ENCODE data around the gene THAP7.
"Not testable (repeated sequence)": the region's sequence is repeated elsewhere in the genome, so short reads cannot be mapped to it uniquely, and the experiment has no call there.

Gene THAP7

DNA sequence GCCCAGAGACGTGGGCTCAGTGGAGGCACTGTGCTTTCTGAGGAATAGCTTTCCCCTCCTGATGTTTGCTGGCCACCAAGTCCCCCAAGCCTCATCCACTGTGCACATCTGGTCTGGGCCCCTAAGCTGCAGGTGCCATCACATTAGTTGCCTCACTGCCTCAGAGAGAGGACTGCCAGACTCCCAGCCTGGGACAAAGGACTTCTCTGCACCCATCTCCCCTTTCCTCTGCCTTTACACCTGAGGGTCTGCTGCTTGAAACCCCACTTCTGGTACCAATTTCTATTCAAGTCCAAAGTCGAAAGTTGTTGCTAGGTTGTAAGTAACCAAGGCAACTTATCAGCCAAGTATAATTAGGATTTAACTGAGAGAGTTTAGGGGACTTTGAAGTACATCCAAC lies 23.5 kb downstream of the THAP7 start:
- DNase-seq (ENCODE audit: low spot score), result no peak

DNA sequence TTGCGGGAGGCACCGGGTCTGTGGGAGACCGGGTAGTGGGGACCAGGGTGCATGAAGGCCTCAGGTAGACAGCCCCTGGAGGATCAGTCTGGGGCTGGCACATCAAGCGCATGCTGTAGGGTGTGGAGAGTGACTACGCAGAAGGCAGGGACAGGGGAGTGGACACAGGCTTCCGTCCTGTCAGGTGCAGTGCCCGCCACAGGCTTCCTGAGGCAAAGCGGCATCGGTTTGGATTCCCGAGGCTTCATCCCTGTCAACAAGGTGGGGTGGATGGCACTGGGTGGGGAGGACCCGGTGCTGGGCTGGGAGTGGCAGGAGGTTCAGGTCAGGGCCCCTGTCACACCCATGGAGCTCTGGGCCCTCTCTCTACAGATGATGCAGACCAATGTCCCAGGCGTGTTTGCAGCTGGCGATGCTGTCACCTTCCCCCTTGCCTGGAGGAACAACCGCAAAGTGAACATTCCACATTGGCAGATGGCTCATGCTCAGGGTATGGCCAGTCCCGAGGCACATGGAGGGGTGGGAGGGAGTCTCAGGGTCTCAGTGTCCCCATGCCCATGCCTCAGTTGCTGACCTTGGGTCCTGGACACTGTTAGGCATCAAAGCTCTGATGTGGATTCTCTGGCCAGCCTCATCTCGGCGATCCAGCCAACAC lies 24.3 kb downstream of the THAP7 start:
- DNase-seq (ENCODE audit: low spot score), result no peak

DNA sequence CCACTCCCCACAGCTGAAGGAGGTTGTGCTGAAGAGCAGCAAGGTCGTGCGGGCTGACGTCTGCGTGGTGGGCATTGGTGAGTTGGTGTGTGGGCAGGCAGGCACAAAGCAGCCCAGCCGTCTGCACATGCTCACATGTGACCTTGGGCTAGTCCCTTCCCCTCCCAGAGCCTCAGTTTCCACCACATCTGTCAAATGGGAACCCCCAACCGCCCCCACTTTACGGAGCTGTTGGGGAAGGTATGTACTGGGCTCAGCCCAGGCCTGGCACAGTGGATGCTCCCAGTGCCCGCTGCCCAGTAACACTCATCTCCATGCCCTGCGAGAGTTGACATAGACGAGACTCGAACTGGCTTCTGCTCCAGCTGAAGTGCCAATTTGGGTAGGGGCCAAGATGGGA lies 24.9 kb downstream of the THAP7 start:
- DNase-seq (ENCODE audit: low spot score), result no peak

DNA sequence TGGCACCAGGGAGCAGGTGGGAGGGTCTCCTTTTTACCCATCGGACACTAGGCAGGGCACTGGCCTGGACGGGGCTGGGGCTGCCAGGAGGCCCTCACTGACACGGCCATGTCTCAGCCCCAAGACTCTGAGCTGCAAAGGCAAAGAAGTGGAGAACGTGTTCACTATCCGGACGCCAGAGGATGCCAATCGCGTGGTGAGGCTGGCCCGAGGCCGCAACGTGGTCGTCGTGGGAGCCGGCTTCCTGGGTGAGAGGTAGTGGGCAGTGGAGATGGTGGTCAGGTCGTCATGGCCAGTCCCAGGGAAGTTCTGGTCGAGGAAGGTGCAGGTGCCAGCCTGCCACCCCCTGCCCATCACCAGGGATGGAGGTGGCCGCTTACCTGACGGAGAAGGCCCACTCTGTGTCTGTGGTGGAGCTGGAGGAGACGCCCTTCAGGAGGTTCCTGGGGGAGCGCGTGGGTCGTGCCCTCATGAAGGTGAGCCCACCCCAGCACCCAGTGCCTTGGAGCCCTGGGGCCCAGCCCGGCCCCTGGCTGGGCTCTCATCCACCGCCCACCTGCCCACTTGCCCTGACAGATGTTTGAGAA lies 25.5 kb downstream of the THAP7 start:
- no peak for DNase-seq (ENCODE audit: low spot score)

DNA sequence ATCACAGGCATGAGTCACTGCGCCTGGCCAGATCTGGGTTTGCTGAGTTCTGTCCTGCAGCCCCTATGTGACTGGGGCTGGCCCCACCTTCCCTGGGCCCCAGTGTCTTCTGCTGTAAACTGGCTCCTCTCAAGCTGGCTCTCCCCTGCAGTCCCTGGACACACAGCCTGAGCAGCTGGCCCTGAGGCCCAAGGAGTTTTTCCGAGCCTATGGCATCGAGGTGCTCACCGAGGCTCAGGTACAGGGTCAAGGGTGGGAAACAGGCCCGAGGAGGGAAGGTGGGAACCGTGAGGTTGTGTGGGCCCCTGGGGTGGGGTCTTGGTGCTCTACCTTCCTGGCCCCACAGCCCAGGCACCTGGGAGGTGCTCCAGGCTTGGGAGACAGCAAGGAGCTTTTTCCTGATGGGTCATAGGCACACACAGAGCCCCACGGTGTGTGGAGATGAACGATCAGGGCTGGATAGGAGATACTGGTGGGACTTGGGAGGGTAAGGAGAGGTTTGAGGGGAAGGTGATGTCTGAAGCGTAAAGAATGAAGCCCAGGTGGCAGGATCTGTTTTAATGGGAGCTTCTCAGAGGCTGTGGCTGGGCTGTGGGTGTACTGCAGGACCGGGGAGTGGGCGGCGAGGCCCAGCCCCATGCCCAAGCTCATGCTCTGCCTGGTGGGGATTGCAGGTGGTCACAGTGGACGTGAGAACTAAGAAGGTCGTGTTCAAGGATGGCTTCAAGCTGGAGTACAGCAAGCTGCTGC lies 26.2 kb downstream of the THAP7 start:
- no peak for DNase-seq (ENCODE audit: low spot score)

DNA sequence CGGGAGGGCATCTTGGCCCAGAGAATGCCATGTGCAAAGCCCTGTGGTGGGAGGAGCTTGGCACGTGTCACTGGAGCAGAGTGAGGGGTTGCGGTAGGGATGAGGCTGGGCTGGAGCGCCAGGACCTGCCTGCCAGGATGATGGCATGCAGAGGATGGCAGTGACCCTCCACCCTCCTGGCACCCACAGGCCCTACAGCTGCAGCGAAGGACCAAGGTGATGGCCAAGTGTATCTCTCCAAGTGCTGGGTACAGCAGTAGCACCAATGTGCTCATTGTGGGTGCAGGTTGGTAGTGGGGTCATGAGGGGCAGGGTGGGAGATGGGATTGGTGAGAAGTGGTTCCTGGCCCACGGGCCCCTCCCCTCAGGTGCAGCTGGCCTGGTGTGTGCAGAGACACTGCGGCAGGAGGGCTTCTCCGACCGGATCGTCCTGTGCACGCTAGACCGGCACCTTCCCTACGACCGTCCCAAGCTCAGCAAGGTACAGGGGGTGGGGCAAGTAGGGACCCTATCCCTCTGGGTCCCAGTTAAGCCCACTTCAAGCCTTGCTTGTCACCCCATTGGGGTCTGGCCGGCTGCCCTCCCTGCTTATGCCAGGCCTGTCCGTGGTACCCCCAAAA lies 27.5 kb downstream of the THAP7 start:
- DNase-seq (ENCODE audit: low spot score), result no peak

DNA sequence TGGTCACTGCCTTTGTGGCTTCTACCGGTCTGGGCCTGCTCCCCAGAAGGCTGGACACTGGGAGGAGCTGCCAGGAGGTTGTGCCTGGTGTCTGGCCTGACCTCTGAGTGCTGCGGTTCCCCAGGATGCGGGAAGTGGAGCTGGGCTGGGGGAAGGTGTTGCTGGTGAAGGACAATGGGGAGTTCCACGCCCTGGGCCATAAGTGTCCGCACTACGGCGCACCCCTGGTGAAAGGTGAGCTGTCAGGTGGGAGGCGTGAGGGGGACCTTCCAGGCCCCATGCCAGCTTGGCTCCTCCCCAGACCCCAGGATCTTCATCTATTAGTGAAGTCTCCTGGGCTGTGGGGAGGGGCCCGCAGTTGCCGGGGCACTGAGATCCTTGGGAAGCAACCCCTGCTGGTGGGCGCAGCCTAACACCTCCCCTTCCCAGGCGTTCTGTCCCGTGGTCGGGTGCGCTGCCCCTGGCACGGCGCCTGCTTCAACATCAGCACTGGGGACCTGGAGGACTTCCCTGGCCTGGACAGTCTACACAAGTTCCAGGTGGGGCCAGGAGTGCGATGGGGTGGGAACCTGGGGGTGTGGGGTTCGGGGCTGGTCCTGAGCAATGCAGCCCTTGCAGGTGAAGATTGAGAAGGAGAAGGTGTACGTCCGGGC lies 28.2 kb downstream of the THAP7 start:
- DNase-seq (ENCODE audit: low spot score), result no peak

DNA sequence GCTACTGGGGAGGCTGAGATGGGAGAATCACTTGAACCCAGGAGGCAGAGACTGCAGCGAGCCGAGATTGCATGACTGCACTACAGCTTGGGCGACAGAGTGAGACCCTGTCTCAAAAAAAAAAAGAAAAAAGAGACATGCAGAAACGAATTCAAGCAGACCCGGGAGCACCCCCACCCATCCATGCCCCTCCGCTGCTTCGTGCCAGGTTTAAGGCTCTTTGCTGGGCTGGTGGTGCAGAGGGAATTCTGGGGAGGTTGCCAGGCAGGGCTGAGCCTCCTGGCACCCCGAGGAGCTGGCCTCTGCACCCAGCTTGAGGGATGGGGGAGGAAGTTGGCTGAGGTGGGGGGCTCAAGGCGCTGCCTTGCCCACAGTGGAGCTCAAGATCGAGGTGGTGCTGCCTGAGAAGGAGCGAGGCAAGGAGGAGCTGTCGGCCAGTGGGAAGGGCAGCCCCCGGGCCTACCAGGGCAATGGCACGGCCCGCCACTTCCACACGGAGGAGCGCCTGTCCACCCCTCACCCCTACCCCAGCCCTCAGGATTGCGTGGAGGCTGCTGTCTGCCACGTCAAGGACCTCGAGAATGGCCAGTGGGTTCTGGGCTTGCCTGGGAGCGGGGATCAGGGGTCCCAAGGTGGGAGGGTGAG lies 28.9 kb downstream of the THAP7 start:
- no peak for DNase-seq (ENCODE audit: low spot score)

DNA sequence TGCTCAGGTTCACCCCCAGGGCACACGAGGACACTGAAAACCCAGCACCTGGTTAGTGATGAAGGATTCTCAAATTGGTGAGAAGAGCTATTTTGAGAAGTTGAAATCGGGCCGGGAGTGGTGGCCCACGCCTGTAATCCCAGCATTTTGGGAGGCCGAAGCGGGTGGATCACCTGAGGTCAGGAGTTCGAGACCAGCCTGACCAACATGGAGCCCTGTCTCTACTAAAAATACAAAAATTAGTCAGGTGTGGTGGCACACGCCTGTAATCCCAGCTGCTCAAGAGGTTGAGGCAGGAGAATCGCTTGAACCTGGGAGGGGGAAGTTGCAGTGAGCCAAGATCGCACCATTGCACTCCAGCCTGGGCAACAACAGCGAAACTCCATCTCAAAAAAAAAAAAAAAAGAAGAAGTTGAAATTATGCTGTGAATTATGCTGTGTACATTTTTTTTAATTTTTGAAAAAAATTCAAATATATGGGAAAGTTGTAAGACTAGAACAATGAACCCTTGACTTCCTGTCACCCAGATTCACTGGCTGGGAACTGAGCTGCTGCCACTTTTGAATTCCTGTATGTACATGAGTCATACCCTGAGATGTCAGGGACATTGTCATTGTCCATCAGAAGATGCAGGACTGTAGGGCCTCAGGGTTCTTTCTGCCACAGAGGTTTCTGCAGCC lies 29.8 kb downstream of the THAP7 start:
- not testable (repeated sequence) for DNase-seq (ENCODE audit: low spot score)

DNA sequence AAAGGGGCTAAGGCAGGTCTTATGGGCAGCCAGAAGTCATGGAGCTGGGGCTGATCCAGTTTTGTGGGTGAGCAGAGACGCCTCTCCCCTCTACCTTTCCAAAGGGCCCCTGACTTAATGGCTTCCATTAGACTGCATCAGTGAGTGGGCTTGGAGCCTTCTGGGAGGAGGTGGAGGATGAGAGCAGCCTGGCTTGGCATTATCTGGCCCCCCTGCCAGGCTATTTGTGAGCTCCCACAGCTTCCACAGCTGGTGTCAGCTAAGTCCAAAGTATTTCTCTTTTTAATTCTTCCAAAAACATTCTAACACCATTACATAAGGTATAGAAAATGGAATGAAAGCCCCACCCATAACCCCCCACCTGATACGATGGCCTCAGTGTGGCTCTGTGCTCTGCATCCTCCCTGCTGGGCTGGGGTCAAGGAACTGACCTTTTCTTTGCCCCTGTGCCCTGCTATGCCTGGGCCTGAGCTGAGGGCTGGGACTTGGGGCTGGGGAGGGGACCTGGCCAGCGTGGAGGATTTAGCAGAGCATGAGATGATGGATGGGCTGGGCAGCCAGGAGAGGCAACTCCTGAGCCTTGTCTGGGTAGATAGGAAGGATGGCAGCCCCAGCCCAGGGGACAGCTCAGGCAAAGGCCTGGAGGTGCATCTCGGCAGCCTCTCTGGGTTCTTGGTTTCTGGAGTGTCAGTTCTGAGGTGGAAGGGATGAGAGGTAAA lies 30.8 kb downstream of the THAP7 start:
- no peak for DNase-seq (ENCODE audit: low spot score)

DNA sequence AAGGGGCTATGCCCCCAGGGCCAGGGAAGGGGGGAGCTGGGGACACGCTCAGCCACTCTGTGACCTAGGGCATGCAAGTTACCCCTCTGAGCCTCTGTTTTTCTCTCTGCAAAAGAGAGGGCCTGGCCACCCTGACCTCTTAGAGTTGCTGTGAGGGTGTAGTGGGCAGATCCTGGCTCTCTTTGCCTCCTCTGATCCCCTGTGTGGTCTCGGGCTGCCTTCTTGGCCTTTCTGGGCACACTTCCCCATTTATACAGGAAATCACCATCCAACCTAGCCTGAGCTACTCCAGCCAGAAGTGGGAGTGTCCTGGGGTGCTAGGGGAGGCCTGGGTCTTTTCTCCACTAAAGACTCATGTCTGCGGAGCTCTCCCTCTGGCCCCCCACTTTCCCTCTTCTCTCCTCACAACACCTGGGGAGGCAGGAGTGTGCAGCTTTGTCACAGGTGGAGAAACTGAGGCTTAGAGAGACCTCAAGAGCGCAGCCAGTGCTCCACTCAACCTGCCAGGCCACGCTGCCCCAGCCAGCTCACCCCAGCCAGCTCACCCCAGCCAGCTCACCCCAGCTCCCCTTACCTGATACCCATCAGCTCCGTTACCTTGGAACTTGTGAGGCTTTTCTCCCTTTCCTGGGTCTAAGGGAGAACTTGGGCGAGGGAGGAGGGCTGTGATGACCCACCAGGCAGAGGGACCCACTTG lies 33.5 kb downstream of the THAP7 start:
- DNase-seq (ENCODE audit: low spot score), result no peak

DNA sequence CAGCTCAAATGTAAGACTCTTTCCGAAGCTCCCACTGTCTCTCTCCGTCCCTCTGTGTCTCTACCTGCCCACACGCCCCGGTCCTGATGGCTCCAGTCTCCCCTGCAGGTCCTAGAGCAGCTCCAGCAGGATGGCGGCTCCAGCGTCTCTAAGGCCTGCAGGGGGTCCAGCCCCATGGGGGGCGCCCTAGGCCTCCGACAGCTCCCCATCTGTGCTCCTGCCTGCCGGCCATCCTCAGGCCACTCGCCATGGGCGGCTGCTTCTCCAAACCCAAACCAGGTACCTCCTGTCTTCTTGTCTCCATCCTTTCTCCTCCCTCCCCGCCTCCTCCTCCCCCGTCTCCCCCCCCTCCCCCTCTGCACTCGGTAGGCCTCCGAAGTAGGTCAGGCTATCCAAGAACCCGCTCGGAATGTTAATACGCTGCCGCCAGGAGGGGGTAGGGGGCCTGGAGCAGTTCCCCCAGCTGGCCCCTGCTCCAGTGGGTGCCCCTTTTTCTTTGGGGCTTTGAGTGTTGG lies 34.2 kb downstream of the THAP7 start:
- DNase-seq (ENCODE audit: low spot score), result no peak

DNA sequence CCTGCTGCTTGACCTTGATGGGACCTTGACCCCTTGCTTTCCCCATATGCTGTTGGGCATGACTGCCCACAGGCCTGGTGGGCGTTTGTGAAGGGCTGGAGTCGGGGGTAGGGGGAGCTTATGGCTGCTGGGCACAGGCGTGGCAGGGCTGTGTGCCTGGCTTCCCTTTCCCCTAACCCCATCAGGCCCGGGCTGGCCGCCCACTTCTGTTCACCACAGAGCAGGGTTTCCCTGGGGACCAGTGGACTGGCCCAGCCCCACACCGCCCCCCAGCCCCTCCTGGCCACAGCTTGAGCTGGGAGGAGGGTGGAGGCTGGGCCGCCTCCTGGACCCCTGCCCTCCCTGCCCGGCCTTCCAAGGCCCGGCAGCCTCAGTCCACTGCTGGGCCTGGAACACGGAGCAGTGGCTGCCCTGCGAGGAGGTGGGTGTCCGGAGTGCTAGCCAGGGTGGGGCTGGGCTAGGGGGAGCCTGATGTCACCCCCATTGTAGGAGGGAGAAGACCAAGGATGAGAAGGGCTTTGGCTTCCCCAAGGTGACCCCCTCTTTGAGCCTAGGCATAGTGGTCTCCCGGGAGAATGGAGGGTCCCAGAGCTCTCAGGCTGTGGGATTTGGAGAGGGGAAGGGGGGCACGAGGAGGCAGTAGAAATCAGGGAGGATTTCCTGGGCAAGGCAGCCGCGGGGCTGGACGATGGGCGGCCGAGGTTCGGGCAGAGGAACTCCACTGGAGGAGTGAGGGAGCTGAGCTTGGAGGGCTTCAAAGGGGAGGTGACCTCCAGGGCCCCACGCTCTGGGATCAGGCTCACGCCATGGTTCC lies 34.8 kb downstream of the THAP7 start, which contains the start of gene AIFM3:
TSS of gene AIFM3 (plus strand) at position 373 of the 814 bp plus-strand sequence. CDS start 690 bp downstream, outside the sequence.
- no peak for DNase-seq (ENCODE audit: low spot score)

DNA sequence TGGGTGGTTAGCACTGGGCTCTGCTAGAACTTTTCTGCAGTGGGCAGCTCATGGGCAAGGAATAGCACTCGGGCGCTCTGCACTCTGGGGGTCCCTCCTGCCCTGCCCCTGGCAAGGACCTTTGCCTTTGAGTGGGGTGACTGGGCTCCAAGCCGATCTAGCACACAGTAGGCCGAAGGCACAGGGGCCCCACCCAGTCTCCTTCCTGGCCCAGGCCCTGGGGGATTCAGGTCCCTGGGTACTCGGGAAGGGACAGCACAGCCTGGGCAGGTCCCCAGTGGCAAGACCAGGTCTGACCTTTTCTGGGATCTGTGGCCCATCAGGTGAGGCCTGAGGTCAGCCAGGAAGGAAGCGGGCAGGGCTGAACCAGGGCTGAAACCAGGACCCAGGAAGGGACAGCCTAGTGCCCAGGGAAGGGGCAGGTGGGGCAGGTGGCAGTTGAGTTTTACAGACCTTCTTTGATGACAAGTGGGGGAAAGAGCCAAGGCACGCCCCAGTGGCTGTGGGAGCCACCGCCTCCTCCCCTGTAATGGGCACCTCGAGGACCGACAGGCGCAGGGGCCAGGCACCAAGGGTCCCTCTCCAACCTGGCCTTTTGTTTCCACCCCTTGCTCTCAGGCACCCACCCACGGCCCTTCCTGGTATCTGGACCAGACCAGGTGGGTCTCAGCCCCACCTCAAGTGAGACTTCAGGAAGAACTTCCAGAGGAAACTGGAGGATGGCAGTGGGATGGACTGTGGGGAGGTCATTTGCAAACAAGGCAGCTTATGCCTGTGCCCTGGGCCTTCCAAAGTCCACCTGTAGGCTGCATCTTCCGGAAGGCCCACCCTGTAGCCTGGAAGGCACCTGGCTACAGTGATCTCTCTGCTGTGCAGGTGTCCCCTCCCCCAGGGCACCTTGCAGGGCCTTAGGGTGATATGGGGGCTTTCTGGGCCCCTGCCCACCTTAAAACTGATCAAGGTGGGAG lies 35.7 kb downstream of the THAP7 start:
- DNase-seq (ENCODE audit: low spot score), result no peak

DNA sequence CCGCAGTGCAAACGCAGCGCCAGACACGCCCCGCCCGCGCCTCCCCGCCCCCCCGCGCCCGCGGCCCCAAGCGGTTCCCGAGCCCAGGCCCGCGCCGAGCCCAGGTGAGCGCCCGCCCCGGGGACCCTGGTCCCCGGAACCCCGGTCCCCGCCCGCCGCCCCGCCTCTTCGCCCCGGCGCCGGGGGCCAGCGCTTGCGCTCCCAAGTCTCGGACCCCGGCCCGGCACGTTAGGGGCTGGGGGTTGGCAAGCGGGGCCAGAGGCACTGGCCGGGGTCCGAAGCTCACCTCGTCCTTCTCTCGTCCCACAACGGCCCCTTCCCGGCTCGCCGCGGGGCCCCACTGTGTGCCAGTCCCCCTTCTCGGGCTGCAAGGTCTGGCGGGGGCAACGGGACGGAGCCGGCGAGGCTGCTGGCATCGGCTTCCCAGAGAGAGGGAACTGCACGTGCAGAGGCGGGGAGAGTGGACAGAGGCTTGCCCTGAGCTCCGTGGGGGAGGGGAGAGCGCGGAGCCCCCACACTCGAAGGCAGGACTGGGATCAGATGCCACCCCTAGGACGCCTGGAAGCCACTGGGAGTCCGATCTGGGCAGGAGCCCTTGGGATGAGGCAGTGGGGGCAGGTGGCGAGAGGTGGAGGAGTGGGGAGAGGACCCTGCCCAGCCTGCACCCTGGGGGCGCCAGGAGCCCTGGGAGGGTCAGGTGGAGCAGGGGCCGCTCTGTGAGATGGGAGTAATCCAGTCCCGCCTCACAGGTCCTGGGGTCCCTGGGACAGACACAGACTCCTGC lies 36.6 kb downstream of the THAP7 start:
- DNase-seq (ENCODE audit: low spot score), result no peak

DNA sequence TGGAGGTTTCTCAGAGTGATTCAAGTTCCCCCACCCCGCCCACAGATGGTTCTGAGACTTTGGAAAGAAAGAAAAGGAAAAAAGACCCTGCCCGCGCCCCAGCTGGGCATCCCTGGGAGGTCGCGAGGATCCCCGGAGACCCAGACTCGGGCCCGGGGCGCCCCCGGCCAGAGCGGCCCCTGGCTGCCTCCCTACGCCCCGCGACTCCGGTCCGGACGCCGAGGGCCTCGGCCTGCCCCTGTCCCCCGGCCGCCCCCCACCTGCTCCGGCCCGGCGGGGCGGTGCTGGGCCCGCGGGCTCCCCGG lies 37.2 kb downstream of the THAP7 start:
- DNase-seq (ENCODE audit: low spot score), result no peak

Data from pons (tissue), 1 donor.